ENCODE measurements around the gene WIPI1. TPM values are rescaled to one million over a fixed set of nuclear protein-coding genes. Genes with fewer than 3 reads are reported as not detected.
"Not testable (repeated sequence)": the region's sequence is repeated elsewhere in the genome, so short reads cannot be mapped to it uniquely, and the experiment has no call there.

The WIPI1 gene
- polyA plus RNA-seq (2013, experiment 1 of 4), result 16.4 TPM
- 16.0 TPM for polyA plus RNA-seq (2013, experiment 2 of 4)
- polyA plus RNA-seq (2013, experiment 3 of 4), result 12.1 TPM
- 15.2 TPM for polyA plus RNA-seq (2013, experiment 4 of 4)

- WGBS, 2 experiments, result 0% methylated on average over 35 to 38 of the region's 39 CpGs
- Histone ChIP-seq H3K4me1 (ENCODE audit: control insufficient read depth, insufficient read depth, low read length) (peaks cover 14% of the 10 kb centered on the region), H3K27me3 (ENCODE audit: control insufficient read depth, insufficient read depth, low read length, poor library complexity, severe bottlenecking) (peaks cover 15% of the 10 kb centered on the region), H3K36me3 (ENCODE audit: control insufficient read depth, insufficient read depth, low read length) (no peaks in the 10 kb centered on the region), H3K9me3 (ENCODE audit: control insufficient read depth, low read length) (no peaks in the 10 kb centered on the region), H3K27ac (ENCODE audit: insufficient read depth, low read depth, low read length, poor library complexity, severe bottlenecking) (peak within 1 kb of the TSS; percentile 67), H3K4me3 (ENCODE audit: insufficient read depth, low read depth, low read length) (peak within 1 kb of the TSS; percentile 60)
These were observed at the start of gene WIPI1 for GRCh38 chr17:68457168-68457538. WIPI1 (minus strand) TSS chr17:68457496; CDS start chr17:68457421, 75 bp downstream.

GRCh38 chr17:68505951-68506350 lies 48.7 kb upstream of the WIPI1 start:
- H3K36me3 ChIP-seq (ENCODE audit: control insufficient read depth, insufficient read depth, low read length), result no peaks in the 10 kb centered on the region
- WGBS, 2 experiments, result 94 to 96% methylated on average over 1 of the region's 1 CpG
- H3K27ac ChIP-seq (ENCODE audit: insufficient read depth, low read depth, low read length, poor library complexity, severe bottlenecking), result no peak overlapping the region
- no peaks in the 10 kb centered on the region for H3K27me3 ChIP-seq (ENCODE audit: control insufficient read depth, insufficient read depth, low read length, poor library complexity, severe bottlenecking)
- no peaks in the 10 kb centered on the region for H3K9me3 ChIP-seq (ENCODE audit: control insufficient read depth, low read length)
- no peak overlapping the region for H3K4me3 ChIP-seq (ENCODE audit: insufficient read depth, low read depth, low read length)
- peaks cover 1% of the 10 kb centered on the region for H3K4me1 ChIP-seq (ENCODE audit: control insufficient read depth, insufficient read depth, low read length)

GRCh38 chr17:68501074-68501473 lies 43.8 kb upstream of the WIPI1 start:
- WGBS, 2 experiments, result 85 to 88% methylated on average over 3 of the region's 3 CpGs
- H3K36me3 ChIP-seq (ENCODE audit: control insufficient read depth, insufficient read depth, low read length), result no peaks in the 10 kb centered on the region
- H3K4me3 ChIP-seq (ENCODE audit: insufficient read depth, low read depth, low read length), result no peak overlapping the region
- H3K9me3 ChIP-seq (ENCODE audit: control insufficient read depth, low read length), result no peaks in the 10 kb centered on the region
- no peak overlapping the region for H3K27ac ChIP-seq (ENCODE audit: insufficient read depth, low read depth, low read length, poor library complexity, severe bottlenecking)
- H3K4me1 ChIP-seq (ENCODE audit: control insufficient read depth, insufficient read depth, low read length), result no peaks in the 10 kb centered on the region
- no peaks in the 10 kb centered on the region for H3K27me3 ChIP-seq (ENCODE audit: control insufficient read depth, insufficient read depth, low read length, poor library complexity, severe bottlenecking)

GRCh38 chr17:68499587-68499986 lies 42.3 kb upstream of the WIPI1 start:
- no peaks in the 10 kb centered on the region for H3K36me3 ChIP-seq (ENCODE audit: control insufficient read depth, insufficient read depth, low read length)
- no peaks in the 10 kb centered on the region for H3K9me3 ChIP-seq (ENCODE audit: control insufficient read depth, low read length)
- no peaks in the 10 kb centered on the region for H3K4me1 ChIP-seq (ENCODE audit: control insufficient read depth, insufficient read depth, low read length)
- no peaks in the 10 kb centered on the region for H3K27me3 ChIP-seq (ENCODE audit: control insufficient read depth, insufficient read depth, low read length, poor library complexity, severe bottlenecking)
- no peak overlapping the region for H3K27ac ChIP-seq (ENCODE audit: insufficient read depth, low read depth, low read length, poor library complexity, severe bottlenecking)
- H3K4me3 ChIP-seq (ENCODE audit: insufficient read depth, low read depth, low read length), result no peak overlapping the region
- 89 to 95% methylated on average over 5 of the region's 5 CpGs for WGBS, 2 experiments

- Histone ChIP-seq H3K9me3 (ENCODE audit: control insufficient read depth, low read length) (no peaks in the 10 kb centered on the region), H3K27ac (ENCODE audit: insufficient read depth, low read depth, low read length, poor library complexity, severe bottlenecking) (no peak overlapping the region), H3K36me3 (ENCODE audit: control insufficient read depth, insufficient read depth, low read length) (no peaks in the 10 kb centered on the region), H3K27me3 (ENCODE audit: control insufficient read depth, insufficient read depth, low read length, poor library complexity, severe bottlenecking) (no peaks in the 10 kb centered on the region), H3K4me3 (ENCODE audit: insufficient read depth, low read depth, low read length) (no peak overlapping the region), H3K4me1 (ENCODE audit: control insufficient read depth, insufficient read depth, low read length) (no peaks in the 10 kb centered on the region)
- 95 to 96% methylated on average over 7 of the region's 7 CpGs for WGBS, 2 experiments
These were observed 41.4 kb upstream of the WIPI1 start for GRCh38 chr17:68498479-68499326.

- Histone ChIP-seq H3K36me3 (ENCODE audit: control insufficient read depth, insufficient read depth, low read length) (no peaks in the 10 kb centered on the region), H3K27ac (ENCODE audit: insufficient read depth, low read depth, low read length, poor library complexity, severe bottlenecking) (no peak overlapping the region), H3K9me3 (ENCODE audit: control insufficient read depth, low read length) (no peaks in the 10 kb centered on the region), H3K4me3 (ENCODE audit: insufficient read depth, low read depth, low read length) (no peak overlapping the region), H3K27me3 (ENCODE audit: control insufficient read depth, insufficient read depth, low read length, poor library complexity, severe bottlenecking) (no peaks in the 10 kb centered on the region), H3K4me1 (ENCODE audit: control insufficient read depth, insufficient read depth, low read length) (no peaks in the 10 kb centered on the region)
- WGBS, 2 experiments, result 65 to 74% methylated on average over 3 of the region's 3 CpGs
These were observed 40.6 kb upstream of the WIPI1 start for GRCh38 chr17:68497885-68498319.

GRCh38 chr17:68495081-68495480 lies 37.8 kb upstream of the WIPI1 start:
- no peaks in the 10 kb centered on the region for H3K36me3 ChIP-seq (ENCODE audit: control insufficient read depth, insufficient read depth, low read length)
- H3K4me3 ChIP-seq (ENCODE audit: insufficient read depth, low read depth, low read length), result no peak overlapping the region
- no peaks in the 10 kb centered on the region for H3K9me3 ChIP-seq (ENCODE audit: control insufficient read depth, low read length)
- H3K27me3 ChIP-seq (ENCODE audit: control insufficient read depth, insufficient read depth, low read length, poor library complexity, severe bottlenecking), result no peaks in the 10 kb centered on the region
- WGBS, 2 experiments, result 88% methylated on average over 4 of the region's 4 CpGs
- H3K27ac ChIP-seq (ENCODE audit: insufficient read depth, low read depth, low read length, poor library complexity, severe bottlenecking), result no peak overlapping the region
- no peaks in the 10 kb centered on the region for H3K4me1 ChIP-seq (ENCODE audit: control insufficient read depth, insufficient read depth, low read length)

GRCh38 chr17:68492394-68493054 lies 35.2 kb upstream of the WIPI1 start:
- not testable (repeated sequence) for H3K27me3 ChIP-seq (ENCODE audit: control insufficient read depth, insufficient read depth, low read length, poor library complexity, severe bottlenecking); H3K4me1 ChIP-seq (ENCODE audit: control insufficient read depth, insufficient read depth, low read length); H3K36me3 ChIP-seq (ENCODE audit: control insufficient read depth, insufficient read depth, low read length); H3K4me3 ChIP-seq (ENCODE audit: insufficient read depth, low read depth, low read length); H3K27ac ChIP-seq (ENCODE audit: insufficient read depth, low read depth, low read length, poor library complexity, severe bottlenecking); H3K9me3 ChIP-seq (ENCODE audit: control insufficient read depth, low read length)
- 95% methylated on average over 8 of the region's 8 CpGs for WGBS, 2 experiments

GRCh38 chr17:68491381-68492231 lies 34.3 kb upstream of the WIPI1 start:
- WGBS, 2 experiments, result 90 to 92% methylated on average over 12 of the region's 12 CpGs
- Histone ChIP-seq H3K27me3 (ENCODE audit: control insufficient read depth, insufficient read depth, low read length, poor library complexity, severe bottlenecking) (no peaks in the 10 kb centered on the region), H3K36me3 (ENCODE audit: control insufficient read depth, insufficient read depth, low read length) (no peaks in the 10 kb centered on the region), H3K9me3 (ENCODE audit: control insufficient read depth, low read length) (no peaks in the 10 kb centered on the region), H3K27ac (ENCODE audit: insufficient read depth, low read depth, low read length, poor library complexity, severe bottlenecking) (no peak overlapping the region), H3K4me1 (ENCODE audit: control insufficient read depth, insufficient read depth, low read length) (no peaks in the 10 kb centered on the region), H3K4me3 (ENCODE audit: insufficient read depth, low read depth, low read length) (no peak overlapping the region)

- H3K36me3 ChIP-seq (ENCODE audit: control insufficient read depth, insufficient read depth, low read length), result no peaks in the 10 kb centered on the region
- no peaks in the 10 kb centered on the region for H3K4me1 ChIP-seq (ENCODE audit: control insufficient read depth, insufficient read depth, low read length)
- no peak overlapping the region for H3K4me3 ChIP-seq (ENCODE audit: insufficient read depth, low read depth, low read length)
- no peaks in the 10 kb centered on the region for H3K9me3 ChIP-seq (ENCODE audit: control insufficient read depth, low read length)
- H3K27me3 ChIP-seq (ENCODE audit: control insufficient read depth, insufficient read depth, low read length, poor library complexity, severe bottlenecking), result no peaks in the 10 kb centered on the region
- 80 to 83% methylated on average over 4 of the region's 4 CpGs for WGBS, 2 experiments
- H3K27ac ChIP-seq (ENCODE audit: insufficient read depth, low read depth, low read length, poor library complexity, severe bottlenecking), result no peak overlapping the region
These were observed 32.6 kb upstream of the WIPI1 start for GRCh38 chr17:68489919-68490318.
